Hematopoietic multipotent progenitor cell treated with erythropoietin and hydrocortisone succinate and interleukin-3 and kit ligand, for 15 days (in vitro differentiated cells): Measurements from ENCODE around the gene CBX4.

Source experiments
- DNase-seq: peaks from one replicate; pipeline ENCODE4 v3.0.0-alpha.2; 2015; ENCODE audit warnings: low spot score

The CBX4 gene

DNA sequence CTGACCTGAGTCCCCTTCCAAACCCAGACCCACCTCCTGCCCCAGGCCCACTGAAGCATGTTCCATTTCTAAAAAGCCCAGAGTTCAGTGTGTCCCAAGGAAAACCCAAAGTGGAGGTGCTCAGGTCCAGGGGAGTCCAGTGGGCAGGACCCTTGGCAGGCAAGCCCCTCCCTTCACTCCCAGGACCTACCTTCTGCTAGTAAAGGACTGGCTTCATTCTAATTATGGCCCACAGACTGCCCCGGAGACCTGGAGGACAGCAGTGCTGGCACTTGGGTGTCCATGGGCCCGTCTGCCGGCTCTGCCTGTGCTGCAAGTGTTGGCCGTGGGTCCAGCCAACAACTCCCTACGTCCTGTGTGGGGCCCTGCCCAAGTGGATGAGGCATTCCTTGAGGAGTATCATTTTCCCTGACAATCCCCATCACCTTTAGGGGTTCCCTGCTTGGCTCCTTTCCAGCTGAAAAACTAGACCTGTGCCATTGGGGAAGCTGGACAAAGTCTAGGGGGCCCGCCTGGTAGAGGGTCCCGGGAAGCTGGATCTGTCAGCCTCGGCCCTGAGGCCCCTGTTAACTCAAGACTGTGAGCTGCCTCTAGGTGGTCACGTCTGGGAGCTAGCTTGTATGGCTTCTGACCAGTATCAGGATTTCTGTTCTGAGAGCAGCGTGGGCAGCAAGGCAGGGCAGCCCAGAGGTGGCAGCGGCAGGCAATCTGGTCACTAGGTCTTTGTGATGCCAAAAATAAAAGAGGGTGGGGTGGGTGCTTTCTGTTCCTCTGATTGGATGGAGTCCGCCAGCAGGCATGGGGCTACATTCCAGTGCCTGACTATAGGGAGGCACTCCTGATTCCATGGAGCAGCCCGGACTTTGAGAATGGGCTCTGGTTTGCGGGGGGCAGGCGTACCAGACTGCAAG, 53.1 kb downstream of the CBX4 start:
- DNase-seq, result no peak

DNA sequence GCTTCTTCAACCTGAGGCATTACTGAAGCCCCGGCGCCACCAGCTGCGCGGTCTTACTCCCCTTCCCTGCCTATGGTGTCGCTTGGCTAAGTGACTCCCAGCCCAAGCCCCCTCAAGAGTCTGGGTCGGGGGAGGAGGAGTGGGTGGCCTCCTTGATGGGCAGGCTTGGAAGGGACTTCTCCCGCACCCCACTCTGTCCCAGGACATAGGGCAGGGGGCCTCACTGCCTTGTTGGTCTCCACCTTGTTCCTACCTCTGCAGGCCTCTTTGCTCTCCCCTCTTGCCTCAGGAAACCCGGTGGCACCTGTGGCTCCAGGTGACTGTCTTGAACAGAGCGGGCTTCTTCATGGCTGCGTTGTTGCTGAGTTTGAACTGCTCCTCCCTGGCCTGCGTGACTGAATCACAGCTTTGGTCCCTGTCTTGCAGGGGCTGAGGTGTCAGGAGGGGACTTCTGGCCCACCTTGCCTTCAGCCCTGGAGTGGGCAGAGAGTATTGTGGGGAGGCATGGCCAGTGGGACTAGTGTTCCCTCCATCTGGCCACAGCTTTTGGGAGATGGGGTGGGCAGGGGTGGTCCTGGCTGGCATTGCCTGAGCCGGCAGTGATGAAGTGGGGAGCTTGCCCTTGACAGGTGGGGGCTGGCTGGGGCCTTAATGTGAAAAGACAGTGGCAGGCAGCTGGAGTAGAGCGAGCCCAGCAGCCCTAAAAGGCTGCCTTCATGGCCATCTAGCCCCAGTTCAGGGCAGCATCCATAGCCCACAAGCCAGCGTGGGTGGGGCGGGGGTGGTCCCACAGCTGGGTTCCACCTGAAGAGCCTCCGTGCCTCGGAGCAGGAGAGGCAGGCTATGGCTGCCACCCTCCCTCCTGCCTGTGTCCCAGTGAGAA, 54.0 kb downstream of the CBX4 start:
- no peak for DNase-seq

DNA sequence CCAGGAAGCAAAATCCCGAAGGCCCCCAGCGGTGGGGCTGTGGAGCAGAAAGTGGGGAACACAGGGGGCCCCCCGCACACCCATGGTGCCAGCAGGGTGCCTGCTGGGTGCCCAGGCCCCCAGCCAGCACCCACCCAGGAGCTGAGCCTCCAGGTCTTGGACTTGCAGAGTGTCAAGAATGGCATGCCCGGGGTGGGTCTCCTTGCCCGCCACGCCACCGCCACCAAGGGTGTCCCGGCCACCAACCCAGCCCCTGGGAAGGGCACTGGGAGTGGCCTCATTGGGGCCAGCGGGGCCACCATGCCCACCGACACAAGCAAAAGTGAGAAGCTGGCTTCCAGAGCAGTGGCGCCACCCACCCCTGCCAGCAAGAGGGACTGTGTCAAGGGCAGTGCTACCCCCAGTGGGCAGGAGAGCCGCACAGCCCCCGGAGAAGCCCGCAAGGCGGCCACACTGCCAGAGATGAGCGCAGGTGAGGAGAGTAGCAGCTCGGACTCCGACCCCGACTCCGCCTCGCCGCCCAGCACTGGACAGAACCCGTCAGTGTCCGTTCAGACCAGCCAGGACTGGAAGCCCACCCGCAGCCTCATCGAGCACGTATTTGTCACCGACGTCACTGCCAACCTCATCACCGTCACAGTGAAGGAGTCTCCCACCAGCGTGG, 54.8 kb downstream of the CBX4 start:
- DNase-seq, result no peak

DNA sequence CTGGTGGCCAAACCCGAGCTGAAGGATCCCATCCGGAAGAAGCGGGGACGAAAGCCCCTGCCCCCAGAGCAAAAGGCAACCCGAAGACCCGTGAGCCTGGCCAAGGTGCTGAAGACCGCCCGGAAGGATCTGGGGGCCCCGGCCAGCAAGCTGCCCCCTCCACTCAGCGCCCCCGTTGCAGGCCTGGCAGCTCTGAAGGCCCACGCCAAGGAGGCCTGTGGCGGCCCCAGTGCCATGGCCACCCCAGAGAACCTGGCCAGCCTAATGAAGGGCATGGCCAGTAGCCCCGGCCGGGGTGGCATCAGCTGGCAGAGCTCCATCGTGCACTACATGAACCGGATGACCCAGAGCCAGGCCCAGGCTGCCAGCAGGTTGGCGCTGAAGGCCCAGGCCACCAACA, 55.3 kb downstream of the CBX4 start:
- DNase-seq, result no peak
